Measurements from ENCODE around the gene PDZD2. TPM values are rescaled to one million over a fixed set of nuclear protein-coding genes. Genes with fewer than 3 reads are reported as not detected.
"Not testable (repeated sequence)": the region's sequence is repeated elsewhere in the genome, so short reads cannot be mapped to it uniquely, and the experiment has no call there.

Gene PDZD2
- total RNA-seq, 1 experiment from 2014 or later = 23.0 TPM

- H3K4me3 Mint-ChIP-seq (ENCODE audit: unreplicated experiment) = no peak overlapping the region
- no TSS peak for BruUV-seq (replicated peaks)
- DNase-seq (ENCODE audit: unreplicated experiment) = no peak
- no peaks in the 10 kb centered on the region for H3K4me1 Mint-ChIP-seq (ENCODE audit: insufficient read depth, unreplicated experiment)
- H3K27me3 Mint-ChIP-seq (ENCODE audit: insufficient read depth, unreplicated experiment) = peaks cover 59% of the 10 kb centered on the region
- intact Hi-C loops (cut with micrococcal nuclease) = no loop called here
- ChIA-PET CTCF (interaction anchor here (0.6 to 1.3 kb wide), 4 partner anchors 14 to 210 kb away, joined by 3 to 5 read pairs (median 4); no protein-coding TSS in a partner anchor), POLR2A (interaction anchor here (0.5 to 0.6 kb wide), 2 partner anchors 196 to 208 kb away, joined by 3 read pairs; no protein-coding TSS in a partner anchor)
- TF ChIP-seq, protein P1, sequence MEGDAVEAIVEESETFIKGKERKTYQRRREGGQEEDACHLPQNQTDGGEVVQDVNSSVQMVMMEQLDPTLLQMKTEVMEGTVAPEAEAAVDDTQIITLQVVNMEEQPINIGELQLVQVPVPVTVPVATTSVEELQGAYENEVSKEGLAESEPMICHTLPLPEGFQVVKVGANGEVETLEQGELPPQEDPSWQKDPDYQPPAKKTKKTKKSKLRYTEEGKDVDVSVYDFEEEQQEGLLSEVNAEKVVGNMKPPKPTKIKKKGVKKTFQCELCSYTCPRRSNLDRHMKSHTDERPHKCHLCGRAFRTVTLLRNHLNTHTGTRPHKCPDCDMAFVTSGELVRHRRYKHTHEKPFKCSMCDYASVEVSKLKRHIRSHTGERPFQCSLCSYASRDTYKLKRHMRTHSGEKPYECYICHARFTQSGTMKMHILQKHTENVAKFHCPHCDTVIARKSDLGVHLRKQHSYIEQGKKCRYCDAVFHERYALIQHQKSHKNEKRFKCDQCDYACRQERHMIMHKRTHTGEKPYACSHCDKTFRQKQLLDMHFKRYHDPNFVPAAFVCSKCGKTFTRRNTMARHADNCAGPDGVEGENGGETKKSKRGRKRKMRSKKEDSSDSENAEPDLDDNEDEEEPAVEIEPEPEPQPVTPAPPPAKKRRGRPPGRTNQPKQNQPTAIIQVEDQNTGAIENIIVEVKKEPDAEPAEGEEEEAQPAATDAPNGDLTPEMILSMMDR (IDR thresholded peaks at IDR 0.05; ENCODE audit: unreplicated experiment) = no peak
- no peak overlapping the region for H3K27ac Mint-ChIP-seq (ENCODE audit: low read depth, unreplicated experiment)
- no peaks in the 10 kb centered on the region for H3K9me3 Mint-ChIP-seq (ENCODE audit: unreplicated experiment)
- H3K36me3 Mint-ChIP-seq (ENCODE audit: insufficient read depth, unreplicated experiment) = no peaks in the 10 kb centered on the region
Measured at GRCh38 chr5:31598640-31599611, 40.0 kb upstream of the PDZD2 start.

DNA sequence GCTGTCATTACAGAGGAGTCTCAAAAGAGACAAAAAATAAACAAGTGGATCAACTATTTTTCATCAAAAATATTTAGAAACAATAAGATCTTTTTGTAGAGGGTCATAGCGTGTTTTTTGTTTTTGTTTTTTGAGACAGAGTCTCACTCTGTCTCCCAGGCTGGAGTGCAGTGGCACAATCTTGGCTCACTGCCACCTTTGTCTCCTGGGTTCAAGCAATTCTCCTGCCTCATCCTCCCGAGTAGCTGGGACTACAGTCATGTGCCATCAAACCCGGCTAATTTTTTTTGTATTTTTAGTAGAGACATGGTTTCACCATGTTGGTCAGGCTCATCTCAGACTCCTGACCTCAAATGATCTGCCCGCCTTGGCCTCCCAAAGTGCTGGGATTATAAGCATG is 36.6 kb upstream of the PDZD2 start:
- H3K36me3 Mint-ChIP-seq (ENCODE audit: insufficient read depth, unreplicated experiment); H3K27ac Mint-ChIP-seq (ENCODE audit: low read depth, unreplicated experiment); H3K4me1 Mint-ChIP-seq (ENCODE audit: insufficient read depth, unreplicated experiment); H3K9me3 Mint-ChIP-seq (ENCODE audit: unreplicated experiment); POLR2A ChIA-PET; H3K4me3 Mint-ChIP-seq (ENCODE audit: unreplicated experiment); intact Hi-C loops (cut with micrococcal nuclease); BruUV-seq (replicated peaks); DNase-seq (ENCODE audit: unreplicated experiment): not testable (repeated sequence)
- H3K27me3 Mint-ChIP-seq (ENCODE audit: insufficient read depth, unreplicated experiment) = peaks cover 56% of the 10 kb centered on the region
- CTCF ChIA-PET = interaction anchor here (0.9 to 1.0 kb wide), 3 partner anchors 10 to 207 kb away, joined by 3 to 4 read pairs (median 3); partner anchors contain the start of gene PDZD2

DNA sequence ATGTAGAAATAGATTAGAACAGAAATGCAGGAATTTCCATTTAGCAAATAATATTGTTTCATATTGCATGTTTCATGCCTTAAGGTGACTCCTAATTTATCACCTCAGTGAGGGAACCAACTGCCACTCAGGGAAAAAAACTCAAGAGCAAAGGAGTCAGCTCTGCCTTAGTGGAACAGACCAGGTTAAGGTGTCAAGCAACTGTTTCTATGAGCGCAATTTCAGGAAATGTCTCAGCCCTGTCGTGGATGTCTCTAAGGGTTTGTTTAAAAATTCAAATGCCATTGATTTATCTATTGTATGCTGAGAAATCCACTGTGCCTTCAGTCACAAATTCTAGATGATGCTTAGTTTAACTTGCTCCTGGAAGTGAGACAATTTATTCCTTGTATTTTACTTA is 34.7 kb upstream of the PDZD2 start:
- H3K36me3 Mint-ChIP-seq (ENCODE audit: insufficient read depth, unreplicated experiment) = no peaks in the 10 kb centered on the region
- no peaks in the 10 kb centered on the region for H3K9me3 Mint-ChIP-seq (ENCODE audit: unreplicated experiment)
- no peaks in the 10 kb centered on the region for H3K4me1 Mint-ChIP-seq (ENCODE audit: insufficient read depth, unreplicated experiment)
- TF ChIP-seq, protein P1 (IDR thresholded peaks at IDR 0.05; ENCODE audit: unreplicated experiment) = no peak
- BruUV-seq (replicated peaks) = no TSS peak
- H3K27ac Mint-ChIP-seq (ENCODE audit: low read depth, unreplicated experiment) = no peak overlapping the region
- intact Hi-C loops (cut with micrococcal nuclease) = no loop called here
- DNase-seq (ENCODE audit: unreplicated experiment) = no peak
- ChIA-PET POLR2A (no interaction called here), CTCF (interaction anchor here (0.7 kb wide), 1 partner anchor 1051 kb away, joined by 4 read pairs; no protein-coding TSS in a partner anchor)
- peaks cover 38% of the 10 kb centered on the region for H3K27me3 Mint-ChIP-seq (ENCODE audit: insufficient read depth, unreplicated experiment)
- no peak overlapping the region for H3K4me3 Mint-ChIP-seq (ENCODE audit: unreplicated experiment)

DNA sequence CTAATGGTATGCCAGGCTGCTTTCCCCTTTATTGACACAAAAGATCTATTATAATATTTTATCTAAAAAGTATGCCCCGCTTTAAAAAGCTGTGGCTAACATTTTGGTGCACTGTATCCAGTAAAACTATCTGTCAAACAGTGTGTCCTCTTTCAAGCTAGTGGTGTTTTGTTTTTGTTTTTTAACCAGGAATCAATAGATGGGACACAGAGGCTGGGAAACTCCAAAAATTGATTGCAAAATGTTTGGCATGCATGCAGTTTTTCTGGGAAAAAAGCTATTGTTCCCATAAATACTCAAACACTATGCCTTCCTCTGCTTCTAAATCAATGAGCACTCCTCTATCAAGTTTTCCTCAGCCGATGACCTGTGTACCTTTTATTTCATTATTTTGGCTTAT is 34.3 kb upstream of the PDZD2 start:
- Mint-ChIP-seq H3K36me3 (ENCODE audit: insufficient read depth, unreplicated experiment) (no peaks in the 10 kb centered on the region), H3K27me3 (ENCODE audit: insufficient read depth, unreplicated experiment) (peaks cover 38% of the 10 kb centered on the region), H3K9me3 (ENCODE audit: unreplicated experiment) (no peaks in the 10 kb centered on the region), H3K4me1 (ENCODE audit: insufficient read depth, unreplicated experiment) (no peaks in the 10 kb centered on the region), H3K4me3 (ENCODE audit: unreplicated experiment) (no peak overlapping the region), H3K27ac (ENCODE audit: low read depth, unreplicated experiment) (no peak overlapping the region)
- ChIA-PET POLR2A (interaction anchor here (0.6 kb wide), 1 partner anchor 91 kb away, joined by 4 read pairs; no protein-coding TSS in a partner anchor), CTCF (interaction anchor here (0.7 kb wide), 2 partner anchors 840 to 1051 kb away, joined by 3 to 4 read pairs; no protein-coding TSS in a partner anchor)
- intact Hi-C loops (cut with micrococcal nuclease) = no loop called here
- no peak for DNase-seq (ENCODE audit: unreplicated experiment)
- no TSS peak for BruUV-seq (replicated peaks)
- TF ChIP-seq, protein P1 (IDR thresholded peaks at IDR 0.05; ENCODE audit: unreplicated experiment) = no peak
